ENCODE measurements around the gene PTPRD. TPM values are rescaled to one million over a fixed set of nuclear protein-coding genes. Genes with fewer than 3 reads are reported as not detected.

Gene PTPRD
- total RNA-seq, 1 experiment from 2014 or later = not detected

GRCh38 chr9:8719833-8720486 is 1892.8 kb downstream of the PTPRD start:
- no peaks in the 10 kb centered on the region for H3K36me3 ChIP-seq (ENCODE audit: insufficient read depth, low read length, poor library complexity, severe bottlenecking)
- H3K9me3 ChIP-seq (ENCODE audit: low read depth, low read length, poor library complexity, severe bottlenecking) = no peaks in the 10 kb centered on the region
- no peaks in the 10 kb centered on the region for H3K27me3 ChIP-seq (replicated peaks; ENCODE audit: insufficient read depth, low read depth, low read length, poor library complexity)
- intact Hi-C loops (cut with micrococcal nuclease; ENCODE audit: unreplicated experiment) = no loop called here
- H3K27ac ChIP-seq (ENCODE audit: low read depth, low read length, poor library complexity, severe bottlenecking) = no peak overlapping the region
- ChIA-PET CTCF (no interaction called here), POLR2A (ENCODE audit: low non-redundant PET) (no interaction called here)
- no peak for TF ChIP-seq EZH2 (IDR thresholded peaks at IDR 0.05; ENCODE audit: borderline replicate concordance, low read depth, low read length, poor library complexity, severe bottlenecking)
- TF ChIP-seq, protein P1, sequence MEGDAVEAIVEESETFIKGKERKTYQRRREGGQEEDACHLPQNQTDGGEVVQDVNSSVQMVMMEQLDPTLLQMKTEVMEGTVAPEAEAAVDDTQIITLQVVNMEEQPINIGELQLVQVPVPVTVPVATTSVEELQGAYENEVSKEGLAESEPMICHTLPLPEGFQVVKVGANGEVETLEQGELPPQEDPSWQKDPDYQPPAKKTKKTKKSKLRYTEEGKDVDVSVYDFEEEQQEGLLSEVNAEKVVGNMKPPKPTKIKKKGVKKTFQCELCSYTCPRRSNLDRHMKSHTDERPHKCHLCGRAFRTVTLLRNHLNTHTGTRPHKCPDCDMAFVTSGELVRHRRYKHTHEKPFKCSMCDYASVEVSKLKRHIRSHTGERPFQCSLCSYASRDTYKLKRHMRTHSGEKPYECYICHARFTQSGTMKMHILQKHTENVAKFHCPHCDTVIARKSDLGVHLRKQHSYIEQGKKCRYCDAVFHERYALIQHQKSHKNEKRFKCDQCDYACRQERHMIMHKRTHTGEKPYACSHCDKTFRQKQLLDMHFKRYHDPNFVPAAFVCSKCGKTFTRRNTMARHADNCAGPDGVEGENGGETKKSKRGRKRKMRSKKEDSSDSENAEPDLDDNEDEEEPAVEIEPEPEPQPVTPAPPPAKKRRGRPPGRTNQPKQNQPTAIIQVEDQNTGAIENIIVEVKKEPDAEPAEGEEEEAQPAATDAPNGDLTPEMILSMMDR (conservative IDR thresholded peaks at IDR 0.05; ENCODE audit: low read depth, low read length) = no peak
- no TSS peak for BruUV-seq (replicated peaks)
- H3K4me3 ChIP-seq (ENCODE audit: low read depth, low read length, poor library complexity, severe bottlenecking) = no peak overlapping the region
- no peak for DNase-seq (ENCODE audit: low spot score)
- H3K4me1 ChIP-seq (ENCODE audit: insufficient read depth, low read length, poor library complexity, severe bottlenecking) = peaks cover 6% of the 10 kb centered on the region

DNA sequence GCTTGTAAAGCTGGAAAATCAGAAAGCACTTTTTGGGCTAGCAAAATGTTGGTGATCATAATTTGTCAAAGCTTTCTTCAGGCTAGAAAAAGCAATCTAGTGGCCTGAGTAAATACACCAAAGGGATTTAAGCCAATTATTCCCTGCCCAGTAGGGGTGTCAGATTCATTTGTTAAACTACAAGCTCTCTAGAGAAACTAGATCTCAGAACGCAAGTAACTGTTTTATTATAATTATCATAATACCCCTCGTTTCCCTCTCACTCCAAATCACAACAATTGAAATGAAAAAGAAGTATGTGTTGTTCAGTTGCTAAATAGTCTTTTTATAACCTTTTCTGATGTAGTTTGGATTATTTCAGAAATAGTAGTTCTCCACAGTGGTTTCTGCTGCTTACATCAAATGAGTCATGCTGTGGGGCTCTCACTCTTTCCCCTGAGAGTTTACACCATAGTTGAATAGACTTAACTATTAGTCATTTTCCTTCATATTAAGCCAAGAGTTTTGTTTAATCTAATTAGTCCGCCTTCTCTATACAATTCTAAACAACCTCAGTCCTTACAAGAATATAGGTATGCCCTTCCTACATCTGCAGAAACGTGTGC is 1894.6 kb downstream of the PTPRD start:
- peaks cover 6% of the 10 kb centered on the region for H3K4me1 ChIP-seq (ENCODE audit: insufficient read depth, low read length, poor library complexity, severe bottlenecking)
- no peak for TF ChIP-seq EZH2 (IDR thresholded peaks at IDR 0.05; ENCODE audit: borderline replicate concordance, low read depth, low read length, poor library complexity, severe bottlenecking)
- TF ChIP-seq, protein P1 (conservative IDR thresholded peaks at IDR 0.05; ENCODE audit: low read depth, low read length) = no peak
- no peaks in the 10 kb centered on the region for H3K27me3 ChIP-seq (replicated peaks; ENCODE audit: insufficient read depth, low read depth, low read length, poor library complexity)
- H3K4me3 ChIP-seq (ENCODE audit: low read depth, low read length, poor library complexity, severe bottlenecking) = no peak overlapping the region
- CTCF ChIA-PET = no interaction called here
- H3K36me3 ChIP-seq (ENCODE audit: insufficient read depth, low read length, poor library complexity, severe bottlenecking) = no peaks in the 10 kb centered on the region
- intact Hi-C loops (cut with micrococcal nuclease; ENCODE audit: unreplicated experiment) = no loop called here
- H3K9me3 ChIP-seq (ENCODE audit: low read depth, low read length, poor library complexity, severe bottlenecking) = no peaks in the 10 kb centered on the region
- no TSS peak for BruUV-seq (replicated peaks)
- POLR2A ChIA-PET (ENCODE audit: low non-redundant PET) = no interaction called here
- H3K27ac ChIP-seq (ENCODE audit: low read depth, low read length, poor library complexity, severe bottlenecking) = no peak overlapping the region
- DNase-seq (ENCODE audit: low spot score) = peak; percentile 62

DNA sequence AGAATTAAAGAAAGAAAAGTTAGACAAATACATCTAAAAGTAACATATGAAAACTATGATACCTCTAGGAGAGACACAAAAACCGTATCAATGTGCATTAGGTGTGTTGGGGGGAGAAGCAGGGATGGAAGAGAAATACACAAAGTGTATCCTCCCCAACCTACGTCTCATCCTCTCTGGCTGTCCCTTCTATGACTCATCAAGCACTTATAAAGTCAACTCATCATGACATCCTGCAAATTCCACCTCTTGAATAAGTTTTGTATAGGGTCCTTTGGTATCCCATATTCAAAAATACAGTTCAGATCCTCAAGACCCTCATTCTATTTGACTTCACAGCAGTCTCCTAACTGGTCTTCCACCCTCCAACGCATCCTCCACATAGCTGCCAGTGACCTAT is 1895.7 kb downstream of the PTPRD start:
- TF ChIP-seq EZH2 (IDR thresholded peaks at IDR 0.05; ENCODE audit: borderline replicate concordance, low read depth, low read length, poor library complexity, severe bottlenecking) = no peak
- TF ChIP-seq, protein P1 (conservative IDR thresholded peaks at IDR 0.05; ENCODE audit: low read depth, low read length) = no peak
- CTCF ChIA-PET = no interaction called here
- DNase-seq (ENCODE audit: low spot score) = no peak

More for the DNA sequence above, 1895.7 kb downstream of the PTPRD start:
- H3K36me3 ChIP-seq (ENCODE audit: insufficient read depth, low read length, poor library complexity, severe bottlenecking) = no peaks in the 10 kb centered on the region
- intact Hi-C loops (cut with micrococcal nuclease; ENCODE audit: unreplicated experiment) = no loop called here
- no peaks in the 10 kb centered on the region for H3K27me3 ChIP-seq (replicated peaks; ENCODE audit: insufficient read depth, low read depth, low read length, poor library complexity)
- no peaks in the 10 kb centered on the region for H3K9me3 ChIP-seq (ENCODE audit: low read depth, low read length, poor library complexity, severe bottlenecking)
- H3K4me3 ChIP-seq (ENCODE audit: low read depth, low read length, poor library complexity, severe bottlenecking) = no peak overlapping the region
- no TSS peak for BruUV-seq (replicated peaks)
- POLR2A ChIA-PET (ENCODE audit: low non-redundant PET) = no interaction called here
- no peak overlapping the region for H3K27ac ChIP-seq (ENCODE audit: low read depth, low read length, poor library complexity, severe bottlenecking)
- H3K4me1 ChIP-seq (ENCODE audit: insufficient read depth, low read length, poor library complexity, severe bottlenecking) = peaks cover 6% of the 10 kb centered on the region
